Ovary (tissue), 9 donors: ENCODE data around the gene COLGALT1. TPM values are rescaled to one million over a fixed set of nuclear protein-coding genes. Genes with fewer than 3 reads are reported as not detected.

Source experiments
- DNase-seq, 5 donors: peaks; one replicate each; pipeline ENCODE4 v3.0.0-alpha.2; 2019 to 2020
- H3K27ac ChIP-seq, 2 donors: fragments of 200-600 bp; one replicate each; pipeline versions ENCODE4 v1.5.1 to v1.8.0; 2019 to 2022
- H3K27me3 ChIP-seq: fragments of 200-600 bp; one replicate; pipeline ENCODE4 v1.8.0; 2022
- H3K36me3 ChIP-seq: fragments of 200-600 bp; sonication (generic); one replicate; pipeline ENCODE4 v1.5.1; 2019
- H3K4me1 ChIP-seq: one replicate; pipeline ENCODE4 v1.8.1; 2013; ENCODE audit warnings: mild to moderate bottlenecking, moderate library complexity; ENCODE audit not compliant: insufficient read depth
- H3K4me3 ChIP-seq: fragments of 200-600 bp; sonication (generic); one replicate; pipeline ENCODE4 v1.5.1; 2017
- H3K9me3 ChIP-seq, 2 donors: fragments of 200-600 bp in 1 of 2; sonication (generic) in 1 of 2; one replicate each; pipeline versions ENCODE4 v1.5.1 to v1.8.1; 2013 to 2019; ENCODE audit warnings: mild to moderate bottlenecking in 1 of 2, moderate library complexity in 1 of 2
- CTCF ChIP-seq, 3 donors: fragments of 450-650 bp in 2 of 3; fragments of 200-600 bp in 1 of 3; IDR thresholded peaks; one replicate each; pipeline versions ENCODE4 v1.5.1 to v1.8.0; 2016 to 2022; ENCODE audit warnings: antibody characterized with exemption in 3 of 3, mild to moderate bottlenecking in 1 of 3
- EP300 ChIP-seq: sonication (generic); formaldehyde crosslinking; IDR thresholded peaks from one replicate; pipeline ENCODE4 v1.6.1; 2017; ENCODE audit warnings: antibody characterized with exemption
- POLR2A ChIP-seq: fragments of 450-650 bp; IDR thresholded peaks from one replicate; pipeline ENCODE4 v1.6.1; 2017; ENCODE audit warnings: antibody characterized with exemption, mild to moderate bottlenecking, moderate library complexity
- WGBS, 3 donors: extraction: QIAGEN DNeasy Blood & Tissue Kit in 1 of 3; methylation state at CpG; one replicate each; pipeline versions ENCODE4 v1.1.5 to v1.1.7; 2013 to 2017; 5-methylcytosine and 5-hydroxymethylcytosine counted together
- intact Hi-C, 4 donors: fragments of 100-400 bp; cut with DNase I; formaldehyde crosslinking; loops; one replicate each; pipeline versions ENCODE4 v1.11.0 to v1.15.1; 2022 to 2023
- polyA plus RNA-seq, 2 donors: library from polyadenylated mRNA; stranded (reverse); fragments of 200-250 nt in 1 of 2; fragments of 350-450 nt in 1 of 2; fragmentation: Illumina TruSeq in 1 of 2; extraction: RNeasy Lipid Tissue Mini Kit (QIAGEN cat#74804) in 1 of 2; gene quantifications; one replicate each; pipeline ENCODE4 v1.2.3, GENCODE V29; 2013 to 2014
- total RNA-seq, 7 donors: library from RNA; depleted of rRNA in 2 of 7; stranded (reverse); fragments of >200 nt in 2 of 7; fragmentation: NEBNext Ultra II Directional in 3 of 7; extraction: Animal tissue kit (Norgen Biotek cat#: 25700) in 3 of 7; gene quantifications; one replicate each; pipeline versions ENCODE4 v1.1.0 to v1.2.4, GENCODE V29; 2016 to 2023
- donor health status: DM: no; HTN: no; CAD: no; lungs with moderate emphysema.
- donor health status: DM: no; HTN: no; CAD: no.
- donor health status: Bipolar disorder and iron deficiency.
- donor health status: DM: yes; HTN: yes; CAD: no.
- donor health status: DM: no; HTN: no; CAD: no.
- donor health status: DM: yes; HTN: yes; CAD: no.

The COLGALT1 gene
- total and polyA plus RNA-seq, 9 donors = 30.4 to 75.2 (median 45.2) TPM

DNA sequence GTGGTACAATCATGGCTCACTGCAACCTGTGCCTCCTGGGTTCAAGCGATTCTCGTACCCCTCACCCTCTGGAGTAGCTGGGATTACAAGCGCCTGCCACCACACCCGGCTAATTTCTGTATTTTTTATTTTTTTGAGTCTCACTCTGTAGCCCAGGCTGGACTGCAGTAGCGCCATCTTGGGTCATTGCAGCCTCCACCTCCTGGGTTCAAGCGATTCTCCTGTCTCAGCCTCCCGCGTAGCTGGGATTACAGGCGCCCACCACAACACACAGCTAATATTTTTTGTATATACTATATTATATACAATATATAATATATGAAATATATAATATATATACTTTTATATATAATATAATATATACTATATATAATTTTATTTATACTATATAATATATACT lies 52.5 kb downstream of the COLGALT1 start:
- no peaks in the 10 kb centered on the region for H3K9me3 ChIP-seq
- intact Hi-C loops = loop anchor here in 3 of 4 donors (5.0 to 10.0 kb wide), 3 partner anchors 157 to 247 kb away; partner anchors contain the start of gene RPL18A (in 1 of the 3)
- 94 to 97% (median 95%) methylated on average over 9 of the region's 9 CpGs for WGBS, 3 donors
- no peaks in the 10 kb centered on the region for H3K27me3 ChIP-seq
- no peak overlapping the region for H3K27ac ChIP-seq
- no peak overlapping the region for H3K4me3 ChIP-seq
- H3K36me3 ChIP-seq = no peaks in the 10 kb centered on the region
- no peak for TF ChIP-seq EP300
- TF ChIP-seq CTCF (IDR thresholded peaks at IDR 0.05) = no peak
- TF ChIP-seq POLR2A = no peak
- no peak for DNase-seq
- H3K4me1 ChIP-seq = peaks cover 7% of the 10 kb centered on the region

GRCh38 chr19:17610384-17610783 lies 54.9 kb downstream of the COLGALT1 start:
- no peak for DNase-seq
- no peaks in the 10 kb centered on the region for H3K27me3 ChIP-seq
- H3K27ac ChIP-seq = no peak overlapping the region
- WGBS, 3 donors = 48 to 63% (median 62%) methylated on average over 7 of the region's 7 CpGs
- peaks cover 7% of the 10 kb centered on the region for H3K4me1 ChIP-seq
- H3K36me3 ChIP-seq = no peaks in the 10 kb centered on the region
- no peak for TF ChIP-seq CTCF (IDR thresholded peaks at IDR 0.05)
- no peak for TF ChIP-seq EP300
- no peak for TF ChIP-seq POLR2A
- H3K9me3 ChIP-seq = no peaks in the 10 kb centered on the region
- no peak overlapping the region for H3K4me3 ChIP-seq
- intact Hi-C loops = no loop called here

GRCh38 chr19:17611462-17612244 lies 56.2 kb downstream of the COLGALT1 start:
- DNase-seq = no peak
- intact Hi-C loops = no loop called here
- no peak overlapping the region for H3K4me3 ChIP-seq
- no peak overlapping the region for H3K27ac ChIP-seq
- WGBS, 3 donors = 67 to 72% (median 67%) methylated on average over 7 of the region's 7 CpGs
- no peaks in the 10 kb centered on the region for H3K27me3 ChIP-seq
- TF ChIP-seq CTCF (IDR thresholded peaks at IDR 0.05) (no peak), EP300 (no peak), POLR2A (no peak)
- no peaks in the 10 kb centered on the region for H3K9me3 ChIP-seq
- no peaks in the 10 kb centered on the region for H3K36me3 ChIP-seq
- H3K4me1 ChIP-seq = peaks cover 3% of the 10 kb centered on the region

DNA sequence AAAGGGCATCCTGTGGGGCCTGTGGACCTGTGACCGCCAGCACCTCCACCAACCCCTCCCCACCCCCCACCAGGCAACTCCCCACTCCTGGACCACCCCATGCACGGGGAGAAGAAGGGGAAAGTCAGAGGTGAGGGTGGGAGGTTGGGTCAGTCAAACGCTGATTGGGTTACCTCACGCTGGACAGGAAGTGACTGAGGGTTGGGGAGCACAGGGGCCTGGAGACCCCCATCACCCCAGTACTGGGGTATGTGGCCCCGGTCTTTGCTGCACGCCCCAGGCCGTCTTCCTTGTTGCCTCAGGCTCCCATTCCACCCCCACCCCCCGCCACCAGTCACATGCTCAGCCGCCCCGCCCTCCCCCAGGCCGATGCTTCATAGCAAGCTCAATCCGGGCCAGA lies 59.0 kb downstream of the COLGALT1 start:
- H3K4me1 ChIP-seq = peaks cover 2% of the 10 kb centered on the region
- no peaks in the 10 kb centered on the region for H3K9me3 ChIP-seq
- TF ChIP-seq CTCF (IDR thresholded peaks at IDR 0.05) (no peak), POLR2A (no peak), EP300 (no peak)
- intact Hi-C loops = no loop called here
- H3K27me3 ChIP-seq = no peaks in the 10 kb centered on the region
- H3K27ac ChIP-seq = no peak overlapping the region
- 76 to 79% (median 77%) methylated on average over 12 of the region's 12 CpGs for WGBS, 3 donors
- DNase-seq = no peak
- H3K4me3 ChIP-seq = no peak overlapping the region
- no peaks in the 10 kb centered on the region for H3K36me3 ChIP-seq
